Skeletal muscle tissue (tissue), 4 donors: ENCODE results near the gene CDK15. TPM values are rescaled to one million over a fixed set of nuclear protein-coding genes. Genes with fewer than 3 reads are reported as not detected.

ENCODE experiments used
- H3K27ac ChIP-seq: one replicate; pipeline ENCODE4 v1.7.0; 2013; ENCODE audit warnings: mild to moderate bottlenecking, low read depth, low read length, inconsistent platforms
- H3K27me3 ChIP-seq, 3 donors: one replicate each; pipeline ENCODE4 v1.7.0; 2013; ENCODE audit warnings: low read length in 3 of 3; ENCODE audit not compliant: control insufficient read depth in 3 of 3, insufficient read depth in 3 of 3
- H3K36me3 ChIP-seq, 3 donors: one replicate each; pipeline ENCODE4 v1.7.0; 2013; ENCODE audit warnings: low read length in 3 of 3; ENCODE audit not compliant: control insufficient read depth in 3 of 3, insufficient read depth in 3 of 3
- H3K4me1 ChIP-seq, 3 donors: one replicate each; pipeline ENCODE4 v1.7.0; 2013; ENCODE audit warnings: low read length in 3 of 3, mild to moderate bottlenecking in 3 of 3; ENCODE audit not compliant: control insufficient read depth in 3 of 3, insufficient read depth in 3 of 3
- H3K4me3 ChIP-seq, 3 donors: one replicate each; pipeline ENCODE4 v1.7.0; 2013; ENCODE audit warnings: low read length in 3 of 3
- H3K9ac ChIP-seq, 3 donors: one replicate each; pipeline ENCODE4 v1.7.0; 2013; ENCODE audit warnings: low read length in 3 of 3, mild to moderate bottlenecking in 3 of 3, moderate library complexity in 2 of 3, low read depth in 1 of 3
- H3K9me3 ChIP-seq, 3 donors: one replicate each; pipeline ENCODE4 v1.7.0; 2013; ENCODE audit warnings: low read length in 3 of 3; ENCODE audit not compliant: control insufficient read depth in 3 of 3
- total RNA-seq: library from RNA; depleted of rRNA; stranded (reverse); fragments of >200 nt; gene quantifications from one replicate; pipeline ENCODE4 v1.2.3, GENCODE V29; 2014
- donor health status: Osteomylitis.

CDK15 gene
- total RNA-seq, 1 donor from 2014 or later: 0.52 TPM

DNA sequence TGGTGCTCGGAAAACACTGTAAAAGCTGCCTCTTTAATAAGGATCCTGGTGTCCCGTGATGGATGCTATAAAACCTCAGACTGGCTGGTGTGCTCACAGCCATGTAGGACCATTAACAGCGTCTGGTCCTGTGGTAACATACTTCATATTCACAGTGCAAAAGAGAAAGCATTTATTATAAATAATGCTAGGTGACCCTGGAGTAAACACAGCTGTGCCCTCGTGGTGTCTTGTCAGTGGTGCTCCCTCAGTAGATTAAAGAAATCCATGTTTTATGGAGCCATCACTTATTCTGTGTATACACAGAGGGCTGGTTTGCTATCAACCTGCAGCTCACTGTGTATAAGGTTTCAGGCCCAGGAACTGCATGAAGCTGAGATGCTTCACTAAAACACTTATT lies 106.9 kb downstream of the CDK15 start:
- Histone ChIP-seq H3K4me3 (no peak overlapping the region), H3K36me3 (no peaks in the 10 kb centered on the region), H3K27ac (no peak overlapping the region), H3K9me3 (no peaks in the 10 kb centered on the region), H3K9ac (no peak overlapping the region), H3K27me3 (no peaks in the 10 kb centered on the region), H3K4me1 (no peaks in the 10 kb centered on the region)

DNA sequence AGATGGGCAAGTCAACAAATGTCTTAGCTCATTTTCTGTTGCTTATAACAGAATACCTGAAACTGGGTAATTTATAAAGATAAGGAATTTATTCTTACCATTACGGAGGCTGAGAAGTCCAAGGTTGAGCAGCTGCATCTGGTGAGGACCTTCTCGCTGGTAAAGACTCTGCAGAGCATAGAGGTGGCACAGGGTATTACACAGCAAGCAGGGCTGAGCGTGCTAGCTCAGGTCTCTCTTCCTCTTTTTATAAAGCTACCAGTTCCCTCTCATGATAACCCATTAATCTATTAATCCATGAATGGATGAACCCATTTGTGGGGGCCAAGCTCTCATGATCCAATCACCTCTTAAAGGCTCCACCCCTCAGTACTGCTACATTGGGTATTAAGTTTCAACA lies 109.1 kb downstream of the CDK15 start:
- Histone ChIP-seq H3K4me1 (no peaks in the 10 kb centered on the region), H3K27me3 (no peaks in the 10 kb centered on the region), H3K4me3 (no peak overlapping the region), H3K27ac (no peak overlapping the region), H3K9me3 (no peaks in the 10 kb centered on the region), H3K9ac (no peak overlapping the region), H3K36me3 (no peaks in the 10 kb centered on the region)

DNA sequence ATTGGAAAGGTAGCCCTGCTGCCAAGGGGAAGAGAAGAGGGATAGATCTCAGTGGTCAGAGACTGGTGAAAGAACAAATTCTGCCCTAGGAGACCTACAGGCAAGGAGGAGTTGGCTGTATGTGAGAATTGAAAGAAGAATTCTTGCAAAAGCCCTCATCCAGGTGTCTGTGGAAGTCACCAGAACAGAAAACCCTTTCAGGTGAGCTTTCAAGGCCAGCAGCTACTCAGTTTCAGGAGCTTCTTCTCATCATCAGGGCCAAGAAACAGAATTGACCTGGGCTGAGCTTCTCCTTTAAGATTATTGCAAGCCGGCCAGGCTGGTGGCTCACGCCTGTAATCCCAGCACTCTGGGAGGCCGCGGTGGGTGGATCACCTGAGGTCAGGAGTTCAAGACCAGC lies 110.2 kb downstream of the CDK15 start:
- Histone ChIP-seq H3K4me3 (no peak overlapping the region), H3K9me3 (no peaks in the 10 kb centered on the region), H3K9ac (no peak overlapping the region), H3K27ac (no peak overlapping the region), H3K4me1 (no peaks in the 10 kb centered on the region), H3K27me3 (no peaks in the 10 kb centered on the region), H3K36me3 (no peaks in the 10 kb centered on the region)

DNA sequence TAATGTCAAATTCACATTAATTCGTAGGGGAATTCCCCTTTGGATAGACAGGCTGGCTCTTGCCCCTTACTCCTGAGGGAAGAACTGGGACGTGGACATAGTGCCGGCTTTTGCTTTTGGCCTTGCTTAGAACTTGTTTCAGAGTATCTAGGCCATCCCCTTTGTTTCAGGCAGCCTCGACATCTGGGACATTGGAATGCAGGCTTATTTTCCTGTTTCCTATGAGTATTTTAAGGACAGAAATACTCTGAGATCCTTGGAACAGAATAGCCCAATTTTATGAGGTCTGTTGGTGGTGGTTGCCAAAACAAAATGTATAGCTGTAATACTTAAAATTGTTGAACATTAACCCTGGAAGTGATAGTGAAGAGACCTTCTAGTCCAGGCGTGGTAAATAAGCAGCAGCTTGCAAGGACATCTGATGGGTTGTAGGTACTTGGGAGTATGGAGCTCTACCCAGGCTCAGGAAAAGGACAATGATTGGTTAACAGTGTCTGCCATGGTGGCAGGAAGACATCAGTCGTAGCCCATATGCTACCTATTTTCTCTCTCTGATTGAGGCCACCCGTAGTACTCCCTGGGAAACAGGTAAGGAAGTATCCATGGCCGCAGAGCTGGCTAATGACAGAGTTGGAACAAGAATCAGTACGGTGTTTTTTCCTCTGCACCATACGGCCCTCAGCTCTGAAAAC lies 112.4 kb downstream of the CDK15 start:
- no peaks in the 10 kb centered on the region for H3K9me3 ChIP-seq
- no peaks in the 10 kb centered on the region for H3K36me3 ChIP-seq
- no peaks in the 10 kb centered on the region for H3K4me1 ChIP-seq
- H3K27ac ChIP-seq: no peak overlapping the region
- peaks cover 0 to 3% (median 0%) of the 10 kb centered on the region in 3 donors for H3K27me3 ChIP-seq
- no peak overlapping the region for H3K9ac ChIP-seq
- H3K4me3 ChIP-seq: no peak overlapping the region

DNA sequence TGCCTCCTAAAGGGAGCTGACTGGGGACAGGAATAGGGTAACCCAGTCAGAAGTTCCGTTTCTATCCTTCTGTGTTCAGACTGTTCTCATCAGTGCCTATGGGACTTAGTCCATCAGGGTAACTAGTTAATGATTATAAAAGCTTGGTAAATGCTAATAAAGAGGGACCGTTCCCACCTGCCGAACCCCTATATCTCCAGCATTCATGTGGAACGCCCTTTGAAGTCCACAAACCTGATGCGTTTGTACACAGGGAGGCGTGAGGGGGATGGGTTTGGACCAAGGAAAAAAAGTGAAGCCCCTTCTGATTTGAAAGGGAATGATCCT lies 112.9 kb downstream of the CDK15 start:
- Histone ChIP-seq H3K4me1 (no peaks in the 10 kb centered on the region), H3K27ac (no peak overlapping the region), H3K9me3 (no peaks in the 10 kb centered on the region), H3K27me3 (peaks cover 0 to 3% (median 0%) of the 10 kb centered on the region in 3 donors), H3K4me3 (no peak overlapping the region), H3K9ac (no peak overlapping the region), H3K36me3 (no peaks in the 10 kb centered on the region)

DNA sequence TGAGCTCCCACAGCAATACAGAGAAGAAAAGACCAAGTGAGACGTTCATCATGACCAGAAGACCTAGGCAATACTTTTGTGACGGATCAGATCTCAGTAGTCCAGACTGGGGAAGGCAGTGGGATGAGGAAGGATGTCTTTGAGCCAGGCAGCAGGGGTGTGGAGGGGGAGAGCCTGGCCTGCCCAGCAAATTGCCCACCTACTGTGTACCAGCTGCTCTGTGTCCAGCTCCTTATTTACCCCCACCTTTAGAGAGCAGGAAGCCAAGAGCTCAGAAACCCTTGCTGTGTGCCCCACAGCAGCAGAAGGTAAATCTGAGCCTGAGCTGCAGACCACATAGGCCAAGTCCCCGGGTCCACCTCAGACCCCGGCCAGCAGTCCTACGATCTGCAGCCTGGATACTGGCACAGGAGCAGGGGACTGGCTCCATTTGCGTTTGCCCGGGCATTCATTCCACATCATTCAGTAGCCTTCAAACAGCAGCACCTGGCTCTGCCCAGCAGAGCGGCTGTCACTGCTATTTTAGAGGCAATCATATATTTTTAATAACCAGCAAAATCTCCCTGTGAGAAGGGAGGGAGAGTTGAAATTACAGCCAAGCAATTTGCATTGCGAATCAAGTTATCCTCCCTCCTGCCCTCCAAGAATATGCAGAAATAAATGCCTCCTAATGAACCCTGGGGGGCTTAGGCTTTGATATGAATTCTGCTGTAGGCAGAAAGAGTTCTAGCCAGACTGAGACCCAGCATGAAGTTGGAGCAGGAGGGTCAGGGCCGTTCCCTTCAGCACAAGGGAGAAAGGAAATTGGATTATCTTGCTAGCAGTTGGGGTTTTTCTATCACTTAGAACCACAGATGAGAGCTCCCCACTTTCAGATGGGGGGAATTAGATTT lies 117.3 kb downstream of the CDK15 start:
- Histone ChIP-seq H3K27ac (no peak overlapping the region), H3K4me3 (no peak overlapping the region), H3K9ac (no peak overlapping the region), H3K9me3 (no peaks in the 10 kb centered on the region), H3K36me3 (no peaks in the 10 kb centered on the region), H3K27me3 (peaks cover 0 to 3% (median 0%) of the 10 kb centered on the region in 3 donors), H3K4me1 (no peaks in the 10 kb centered on the region)

DNA sequence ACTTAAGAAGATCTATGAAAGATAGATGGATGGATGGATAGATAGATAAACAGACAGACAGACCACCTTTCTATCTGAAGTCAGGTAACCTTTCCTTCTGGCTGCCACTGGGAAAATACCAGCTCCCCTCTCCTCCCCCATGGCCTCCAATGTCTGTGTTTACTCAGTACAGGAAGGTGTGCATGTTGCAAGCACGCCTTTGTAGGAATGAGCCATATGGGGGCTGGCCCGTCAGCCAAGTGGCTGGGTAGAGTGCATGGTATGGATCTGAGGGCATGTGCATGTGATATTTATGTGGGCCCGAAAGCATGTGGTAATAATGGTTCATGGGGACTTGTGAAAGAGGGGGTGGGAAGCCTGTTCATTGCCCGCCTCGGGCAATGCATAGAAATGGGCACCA lies 118.1 kb downstream of the CDK15 start:
- Histone ChIP-seq H3K4me3 (no peak overlapping the region), H3K27me3 (peaks cover 0 to 3% (median 0%) of the 10 kb centered on the region in 3 donors), H3K36me3 (no peaks in the 10 kb centered on the region), H3K4me1 (no peaks in the 10 kb centered on the region), H3K9ac (no peak overlapping the region), H3K9me3 (no peaks in the 10 kb centered on the region), H3K27ac (no peak overlapping the region)

DNA sequence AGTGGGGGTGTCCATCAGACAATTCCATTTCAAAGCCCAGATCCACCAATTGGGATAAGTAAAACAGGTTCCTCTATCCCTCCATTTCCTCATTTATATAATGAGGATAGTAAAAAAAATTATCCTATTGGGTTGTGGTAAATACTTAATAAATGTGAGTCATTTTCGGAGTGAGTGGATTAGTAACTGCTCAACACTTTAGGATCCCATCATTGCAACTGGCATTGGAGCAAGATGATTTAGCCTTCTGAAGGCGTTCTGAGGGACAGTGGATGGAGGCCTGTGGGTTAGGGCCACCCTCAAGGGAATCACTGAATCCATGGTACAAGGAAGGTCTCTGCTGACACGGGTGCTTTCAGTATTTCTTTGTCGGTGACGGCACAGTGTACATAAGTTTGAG lies 118.7 kb downstream of the CDK15 start:
- no peaks in the 10 kb centered on the region for H3K4me1 ChIP-seq
- H3K36me3 ChIP-seq: no peaks in the 10 kb centered on the region
- no peak overlapping the region for H3K27ac ChIP-seq
- H3K9me3 ChIP-seq: no peaks in the 10 kb centered on the region
- H3K27me3 ChIP-seq: peaks cover 0 to 3% (median 0%) of the 10 kb centered on the region in 3 donors
- no peak overlapping the region for H3K4me3 ChIP-seq
- no peak overlapping the region for H3K9ac ChIP-seq

DNA sequence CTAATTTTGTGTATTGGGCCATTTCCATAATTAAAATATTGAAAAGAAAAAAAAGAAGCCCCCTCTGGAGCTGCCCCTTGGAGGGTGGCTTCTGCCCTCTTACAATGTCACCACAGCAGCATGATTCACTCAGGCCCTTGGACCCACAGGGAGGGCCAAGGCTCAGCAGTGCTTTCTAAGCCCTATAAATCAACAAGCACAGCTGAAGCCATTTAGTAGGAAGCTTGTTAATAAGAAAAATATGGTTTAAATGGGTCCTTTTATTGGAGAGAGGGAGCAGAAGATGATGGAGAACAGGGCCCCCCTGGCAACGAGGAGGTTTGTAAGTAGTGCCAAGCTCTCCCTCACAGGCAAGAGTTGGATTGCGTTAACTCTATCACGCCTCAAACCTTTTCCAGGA lies 119.7 kb downstream of the CDK15 start:
- Histone ChIP-seq H3K4me3 (no peak overlapping the region), H3K4me1 (peaks cover 0 to 2% (median 0%) of the 10 kb centered on the region in 3 donors), H3K27ac (no peak overlapping the region), H3K36me3 (no peaks in the 10 kb centered on the region), H3K9me3 (no peaks in the 10 kb centered on the region), H3K27me3 (peaks cover 0 to 3% (median 0%) of the 10 kb centered on the region in 3 donors), H3K9ac (no peak overlapping the region)

DNA sequence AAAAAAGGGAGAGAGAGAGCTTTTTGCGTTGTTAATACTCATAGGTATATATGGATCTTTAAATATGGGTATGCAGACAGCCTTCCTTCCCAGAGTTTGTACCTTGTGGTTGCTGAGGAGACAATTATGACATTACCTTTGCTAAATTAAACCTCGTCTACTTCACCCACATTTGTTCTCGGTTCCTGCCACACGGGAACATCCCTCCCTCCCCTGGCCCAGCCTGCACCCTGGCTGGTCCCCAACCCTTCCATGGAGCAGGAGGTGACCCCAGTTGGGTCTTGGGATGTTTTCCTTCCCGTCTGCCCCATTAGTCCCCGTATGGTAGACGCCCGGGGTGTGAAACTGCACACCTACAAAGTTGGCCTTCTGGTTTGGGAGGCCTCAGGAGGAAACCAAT lies 122.0 kb downstream of the CDK15 start:
- Histone ChIP-seq H3K9me3 (no peaks in the 10 kb centered on the region), H3K9ac (no peak overlapping the region), H3K27ac (no peak overlapping the region), H3K36me3 (no peaks in the 10 kb centered on the region), H3K4me1 (peaks cover 11 to 21% (median 13%) of the 10 kb centered on the region in 3 donors), H3K4me3 (no peak overlapping the region), H3K27me3 (no peaks in the 10 kb centered on the region)
